IPS DF 4.7 (cell line): Measurements from ENCODE around the gene ZSCAN25.
"Not testable (repeated sequence)": the region's sequence is repeated elsewhere in the genome, so short reads cannot be mapped to it uniquely, and the experiment has no call there.

Source experiments
- DNase-seq: peaks from one replicate; pipeline ENCODE4 v3.0.0-alpha.2; 2013; ENCODE audit warnings: low spot score; ENCODE audit errors: extremely low read depth

ZSCAN25 gene

DNA sequence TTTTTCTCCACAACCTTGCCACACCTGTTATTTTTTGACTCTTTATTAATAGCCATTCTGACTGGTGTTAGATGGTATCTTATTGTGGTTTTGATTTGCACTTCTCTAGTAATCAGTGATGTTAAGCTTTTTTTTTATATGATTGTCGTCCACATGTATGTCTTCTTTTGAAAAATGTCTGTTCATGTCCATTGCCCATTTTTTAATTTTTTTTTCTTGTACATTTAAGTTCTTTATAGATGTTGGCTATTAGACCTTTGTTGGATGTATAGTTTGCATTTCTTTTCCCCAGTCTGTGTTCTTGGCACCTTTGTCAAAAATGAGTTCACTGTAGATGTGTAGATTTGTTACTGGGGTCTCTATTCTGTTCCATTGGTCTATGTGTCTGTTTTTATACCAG lies 28.8 kb downstream of the ZSCAN25 start:
- no peak for DNase-seq

DNA sequence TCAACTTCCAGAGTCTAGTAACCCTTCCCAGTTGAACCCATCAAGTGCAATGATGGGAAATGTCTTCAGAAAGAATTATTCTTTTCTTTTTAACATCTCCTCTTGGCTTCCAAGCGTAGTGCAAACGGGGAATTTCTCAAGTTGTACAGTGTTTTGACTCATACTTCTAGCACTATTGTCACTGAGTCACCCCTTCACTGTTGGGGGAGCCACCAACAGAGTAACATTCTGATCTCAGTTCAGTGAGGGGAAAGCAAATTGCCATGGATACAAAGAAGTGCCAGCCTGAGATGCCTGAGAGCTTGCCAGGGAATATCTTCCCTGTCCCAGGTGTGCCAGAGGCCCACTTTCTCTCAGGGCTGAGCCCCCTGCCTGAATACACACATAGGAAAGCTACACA lies 32.1 kb downstream of the ZSCAN25 start:
- no peak for DNase-seq

DNA sequence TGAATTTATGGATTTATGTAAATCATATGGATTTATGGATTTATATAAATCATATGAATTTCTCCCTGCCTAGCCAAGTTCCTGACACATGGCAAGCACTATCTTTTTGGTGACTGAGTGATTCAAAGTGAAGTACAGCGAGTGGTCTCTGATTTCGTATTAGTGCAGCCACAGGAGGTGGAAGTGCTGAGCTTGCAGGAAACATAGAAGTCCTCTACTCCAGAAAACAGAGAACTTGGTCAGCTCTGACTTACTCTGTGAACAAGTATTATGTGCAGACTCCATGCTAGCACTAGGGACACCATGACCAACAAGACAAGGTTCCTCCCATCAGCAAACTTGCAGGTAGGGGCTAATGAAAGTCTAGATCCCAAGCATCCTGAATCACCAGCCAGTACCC lies 34.5 kb downstream of the ZSCAN25 start:
- DNase-seq = no peak

GRCh38 chr7:99652671-99653070 lies 35.9 kb downstream of the ZSCAN25 start:
- no peak for DNase-seq

- DNase-seq = not testable (repeated sequence)
These were observed 36.5 kb downstream of the ZSCAN25 start for GRCh38 chr7:99653269-99653668.

- DNase-seq = no peak
These were observed 37.0 kb downstream of the ZSCAN25 start for GRCh38 chr7:99653754-99654153.

- not testable (repeated sequence) for DNase-seq
These were observed 37.9 kb downstream of the ZSCAN25 start for GRCh38 chr7:99654626-99655025.

GRCh38 chr7:99657879-99658278 lies 41.1 kb downstream of the ZSCAN25 start:
- DNase-seq = not testable (repeated sequence)

- no peak for DNase-seq
These were observed 48.7 kb downstream of the ZSCAN25 start for GRCh38 chr7:99665312-99666012.

DNA sequence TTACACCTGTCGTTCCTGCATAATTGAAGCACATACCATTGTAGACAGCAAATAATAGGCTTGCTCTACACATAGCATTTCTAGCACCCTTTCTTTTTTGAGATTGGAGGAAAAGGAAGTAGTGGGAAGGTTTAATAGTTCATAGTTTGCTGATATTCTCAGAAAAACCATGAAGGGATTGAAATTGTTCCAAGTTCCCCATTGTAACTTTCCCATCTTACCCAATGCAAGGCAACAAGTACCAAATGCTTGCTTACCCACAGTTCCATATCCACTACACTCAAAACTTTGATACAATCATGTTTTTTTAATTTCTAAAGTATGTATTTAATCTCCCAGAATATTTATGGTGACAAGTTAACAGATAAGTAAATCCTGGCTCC lies 49.3 kb downstream of the ZSCAN25 start:
- DNase-seq = no peak

DNA sequence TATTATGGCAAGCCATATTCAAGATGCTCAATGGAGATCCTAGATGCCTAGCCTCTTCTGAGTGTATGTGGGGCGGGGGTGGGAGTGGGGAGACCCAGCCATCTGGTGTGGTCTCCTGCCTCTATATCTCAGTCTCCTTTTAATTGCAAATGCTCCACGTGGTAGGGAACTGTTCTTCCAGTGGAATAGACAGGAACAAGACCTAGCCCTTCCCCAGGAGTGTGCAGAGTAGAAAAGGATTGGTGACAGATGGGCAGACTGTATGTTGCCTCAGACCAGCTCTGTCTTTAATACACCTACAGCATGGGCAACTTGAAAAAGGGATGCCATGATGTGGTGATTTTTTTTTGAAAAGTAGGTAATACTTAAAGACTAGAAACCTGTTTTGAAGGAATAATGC lies 50.4 kb downstream of the ZSCAN25 start:
- no peak for DNase-seq

- no peak for DNase-seq
These were observed 51.8 kb downstream of the ZSCAN25 start for GRCh38 chr7:99668541-99668940.

DNA sequence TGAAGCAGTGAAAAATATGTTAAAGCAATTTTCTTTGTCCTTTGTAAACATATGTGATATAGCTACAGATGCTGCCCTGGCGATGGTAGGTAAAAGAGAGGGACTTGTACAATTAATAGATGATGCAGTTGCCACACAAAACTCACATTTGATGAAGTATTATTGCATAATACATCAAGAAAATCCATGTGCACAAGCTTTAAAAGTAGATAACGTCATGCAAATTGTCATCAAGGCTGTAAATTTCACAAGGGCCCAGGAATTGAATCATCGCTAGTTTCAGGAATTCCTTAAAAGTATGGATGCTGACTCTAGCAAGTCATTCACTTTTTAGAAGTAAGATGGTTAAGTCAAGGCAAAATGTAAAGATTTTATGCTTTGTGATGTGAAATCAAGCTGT lies 53.0 kb downstream of the ZSCAN25 start:
- DNase-seq = no peak

GRCh38 chr7:99672573-99672972 lies 55.8 kb downstream of the ZSCAN25 start:
- no peak for DNase-seq

DNA sequence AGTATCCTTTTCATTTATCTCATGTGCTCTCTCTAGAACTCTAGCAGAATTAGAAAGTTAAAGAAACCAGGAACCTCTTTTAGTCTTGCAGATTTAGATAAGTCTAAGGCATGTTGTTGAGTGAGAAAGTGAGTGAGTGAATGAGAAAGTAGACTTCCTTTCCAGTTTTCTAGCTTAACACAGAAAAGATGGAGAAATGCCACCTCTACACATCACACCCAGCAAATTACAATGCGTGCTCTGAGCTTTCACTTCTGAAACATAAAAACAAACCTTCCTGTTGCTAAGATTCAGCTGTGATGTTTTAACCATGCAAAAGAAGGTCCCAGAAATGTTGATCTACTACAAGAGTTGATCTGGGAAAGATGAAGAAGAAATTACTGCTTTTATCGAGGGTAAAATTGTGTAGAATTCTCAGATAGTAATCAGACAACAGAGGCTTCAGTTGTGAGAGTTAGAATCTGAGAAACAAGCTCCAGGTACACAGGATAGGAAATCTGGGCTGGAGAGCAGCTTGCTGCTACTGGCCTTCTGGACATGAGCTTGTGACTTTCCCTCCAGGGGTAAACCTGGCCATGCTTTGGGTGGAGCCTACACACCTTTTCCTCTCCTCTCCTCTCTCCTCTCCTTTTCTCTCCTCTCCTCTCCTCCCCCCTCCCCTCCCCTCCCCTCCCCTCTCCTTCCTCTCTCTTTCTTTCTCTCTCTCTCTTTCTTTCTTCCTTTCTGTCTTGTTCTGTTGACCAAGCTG lies 58.4 kb downstream of the ZSCAN25 start:
- DNase-seq = no peak

- DNase-seq = no peak
These were observed 60.4 kb downstream of the ZSCAN25 start for GRCh38 chr7:99677013-99677647.

GRCh38 chr7:99677648-99678045 lies 60.9 kb downstream of the ZSCAN25 start:
- DNase-seq = no peak

- no peak for DNase-seq
These were observed 62.3 kb downstream of the ZSCAN25 start for GRCh38 chr7:99679032-99679399.

- no peak for DNase-seq
These were observed 62.9 kb downstream of the ZSCAN25 start, which contains the start of gene CYP3A5 for GRCh38 chr7:99679400-99680191. CYP3A5 (minus strand) TSS chr7:99679996; CDS start chr7:99679896, 100 bp downstream.
